Stimulated activated CD4-positive, alpha-beta T cell treated with anti-CD3 and anti-CD28 coated beads, Interleukin-1b, Interleukin-23, amount 100 ng/mL, for 24 hours (primary cell): ENCODE results near the gene RESF1.
"Not testable (repeated sequence)": the region's sequence is repeated elsewhere in the genome, so short reads cannot be mapped to it uniquely, and the experiment has no call there.

Experiments used
- DNase-seq, 4 experiments: peaks; one replicate each; pipeline ENCODE4 v3.0.0-alpha.2; 2020; ENCODE audit warnings: low read depth in 4 of 4, low spot score in 1 of 4

Gene RESF1

GRCh38 chr12:31959161-31959700 is at the start of gene RESF1:
RESF1 (plus strand) TSS chr12:31959415; CDS start chr12:31980956, 21,541 bp downstream.
- peak; percentile 42 to 82 (median 63) for DNase-seq

GRCh38 chr12:31914927-31915326 is 44.3 kb upstream of the RESF1 start:
- DNase-seq, result no peak

GRCh38 chr12:31915446-31915845 is 43.8 kb upstream of the RESF1 start:
- DNase-seq, result no peak

GRCh38 chr12:31922341-31923062 is 36.7 kb upstream of the RESF1 start:
- no peak for DNase-seq

GRCh38 chr12:31923063-31923412 is 36.2 kb upstream of the RESF1 start:
- DNase-seq, result no peak

GRCh38 chr12:31928246-31929026 is 30.8 kb upstream of the RESF1 start:
- peak in 2 of 4 experiments; percentile 4 to 5 for DNase-seq

GRCh38 chr12:31929027-31929526 is 30.1 kb upstream of the RESF1 start:
- DNase-seq, result peak in 2 of 4 experiments; percentile 4 to 19

GRCh38 chr12:31931796-31932715 is 27.2 kb upstream of the RESF1 start:
- DNase-seq, result no peak

- no peak for DNase-seq
Measured at GRCh38 chr12:31944299-31944698, 14.9 kb upstream of the RESF1 start.

- DNase-seq, result no peak
Measured at GRCh38 chr12:31947971-31948370, 11.2 kb upstream of the RESF1 start.

GRCh38 chr12:31948697-31949359 is 10.4 kb upstream of the RESF1 start:
- not testable (repeated sequence) for DNase-seq

- DNase-seq, result no peak
Measured at GRCh38 chr12:31950088-31950487, 9.1 kb upstream of the RESF1 start.

- DNase-seq, result no peak
Measured at GRCh38 chr12:31950492-31950891, 8.7 kb upstream of the RESF1 start.

GRCh38 chr12:31951008-31951407 is 8.2 kb upstream of the RESF1 start:
- DNase-seq, result no peak

GRCh38 chr12:31951939-31952338 is 7.3 kb upstream of the RESF1 start:
- DNase-seq, result no peak

- no peak for DNase-seq
Measured at GRCh38 chr12:31952418-31952817, 6.8 kb upstream of the RESF1 start.

GRCh38 chr12:31954925-31955858 is 4.0 kb upstream of the RESF1 start:
- DNase-seq, result no peak

GRCh38 chr12:31958569-31959160 is 550 bp upstream of the RESF1 start:
- no peak for DNase-seq
